CD4-positive, alpha-beta T cell (primary cell): ENCODE data around the gene RPL11. TPM values are rescaled to one million over a fixed set of nuclear protein-coding genes. Genes with fewer than 3 reads are reported as not detected.

Experiments
- ATAC-seq: fragments of 200-7000 bp; cut with Tn5 transposase; one replicate; pipeline ENCODE4 v1.10.0; 2022; ENCODE audit warnings: mild to moderate bottlenecking; ENCODE audit not compliant: poor library complexity
- CTCF ChIA-PET: fragments of 350-600 bp; sonication (Branson Sonifier 250); formaldehyde crosslinking; loops from one replicate; lab custom pipeline; 2021; ENCODE audit warnings: antibody characterized with exemption, inconsistent platforms; lab: Charles Lee
- POLR2A ChIA-PET: fragments of 350-600 bp; sonication (Branson Sonifier 250); formaldehyde crosslinking; loops from one replicate; lab custom pipeline; 2021; ENCODE audit warnings: antibody characterized with exemption, inconsistent platforms; lab: Charles Lee
- DNase-seq, 14 experiments: peaks; one replicate each; pipeline ENCODE4 v3.0.0-alpha.2; 2013 to 2020; ENCODE audit warnings: mixed read lengths in 2 of 14
- H3K27ac ChIP-seq, 2 donors: one replicate each; pipeline versions ENCODE4 v1.5.1 to v1.7.0; 2013; ENCODE audit warnings: low read length in 2 of 2, low read depth in 1 of 2, mild to moderate bottlenecking in 1 of 2
- H3K27me3 ChIP-seq, 2 experiments: 1 replicate in 1 of 2; 2 replicates in 1 of 2; pipeline versions ENCODE4 v1.6.1 to v1.7.0; 2013; ENCODE audit warnings: low read length in 2 of 2, control low read depth in 1 of 2, mild to moderate bottlenecking in 1 of 2, moderate library complexity in 1 of 2; ENCODE audit not compliant: insufficient read depth in 2 of 2, control insufficient read depth in 1 of 2
- H3K36me3 ChIP-seq: one replicate; pipeline ENCODE4 v1.6.1; 2013; ENCODE audit warnings: low read length, control low read depth; ENCODE audit not compliant: insufficient read depth
- H3K4me1 ChIP-seq: one replicate; pipeline ENCODE4 v1.6.1; 2013; ENCODE audit warnings: low read length, control low read depth; ENCODE audit not compliant: insufficient read depth
- H3K4me3 ChIP-seq: one replicate; pipeline ENCODE4 v1.5.1; 2013; ENCODE audit warnings: mild to moderate bottlenecking, low read length, moderate library complexity
- H3K9me3 ChIP-seq, 2 experiments: 1 replicate in 1 of 2; 2 replicates in 1 of 2; pipeline versions ENCODE4 v1.6.1 to v1.7.0; 2013; ENCODE audit warnings: low read length in 2 of 2, mild to moderate bottlenecking in 2 of 2, control low read depth in 1 of 2, moderate library complexity in 1 of 2; ENCODE audit not compliant: control insufficient read depth in 1 of 2, insufficient read depth in 1 of 2
- H3K27ac Mint-ChIP-seq: one replicate; pipeline ENCODE4 v1.8.0; 2020; ENCODE audit warnings: mixed read lengths
- H3K27me3 Mint-ChIP-seq: one replicate; pipeline ENCODE4 v1.8.0; 2021; ENCODE audit warnings: mixed read lengths
- H3K36me3 Mint-ChIP-seq: one replicate; pipeline ENCODE4 v1.8.0; 2021; ENCODE audit warnings: low read depth, mixed read lengths
- H3K4me1 Mint-ChIP-seq: one replicate; pipeline ENCODE4 v1.8.0; 2021; ENCODE audit warnings: low read depth, mixed read lengths
- H3K4me3 Mint-ChIP-seq: one replicate; pipeline ENCODE4 v1.8.0; 2020; ENCODE audit warnings: mild to moderate bottlenecking, mixed read lengths
- H3K9me3 Mint-ChIP-seq: one replicate; pipeline ENCODE4 v1.8.0; 2020; ENCODE audit warnings: mixed read lengths
- CTCF ChIP-seq: fragments of 200-600 bp; IDR thresholded peaks from one replicate; pipeline ENCODE4 v1.8.0; 2022; ENCODE audit warnings: antibody characterized with exemption, mild to moderate bottlenecking
- intact Hi-C, 2 experiments: fragments of 100-400 bp; cut with DNase I in 1 of 2; cut with micrococcal nuclease in 1 of 2; formaldehyde crosslinking; loops; one replicate each; pipeline versions ENCODE4 v1.15.1 to v1.9.0; 2023 to 2025; cut with DNase I, micrococcal nuclease
- total RNA-seq, 174 experiments: library from RNA in 2 of 174; stranded (reverse) in 2 of 174; gene quantifications; one replicate each; pipeline ENCODE4 v1.2.3 and lab custom pipeline; 2021 to 2026

Gene RPL11
- total RNA-seq, 2 experiments from 2014 or later, result 2,191 to 2,374 TPM

GRCh38 chr1:23704834-23705495 lies 13.4 kb downstream of the RPL11 start:
- no peak overlapping the region for H3K27ac Mint-ChIP-seq
- ChIA-PET POLR2A (interaction anchor here (1.0 to 1.1 kb wide), 2 partner anchors 13 to 38 kb away, joined by 3 read pairs; partner anchors contain the start of genes ELOA and RPL11), CTCF (no interaction called here)
- TF ChIP-seq CTCF, result no peak
- no peak for ATAC-seq
- H3K4me3 ChIP-seq, result no peak overlapping the region
- H3K4me1 Mint-ChIP-seq, result no peaks in the 10 kb centered on the region
- H3K4me3 Mint-ChIP-seq, result no peak overlapping the region
- DNase-seq, result no peak
- H3K27me3 ChIP-seq, result no peaks in the 10 kb centered on the region
- no peaks in the 10 kb centered on the region for H3K9me3 Mint-ChIP-seq
- H3K36me3 Mint-ChIP-seq, result peaks cover 28% of the 10 kb centered on the region
- H3K9me3 ChIP-seq, result no peaks in the 10 kb centered on the region
- no peak overlapping the region for H3K27ac ChIP-seq
- H3K4me1 ChIP-seq, result no peaks in the 10 kb centered on the region
- no peaks in the 10 kb centered on the region for H3K27me3 Mint-ChIP-seq
- peaks cover 29% of the 10 kb centered on the region for H3K36me3 ChIP-seq
- intact Hi-C loops, result no loop called here

GRCh38 chr1:23709229-23709628 lies 17.6 kb downstream of the RPL11 start:
- H3K4me3 Mint-ChIP-seq, result no peak overlapping the region
- no peaks in the 10 kb centered on the region for H3K4me1 ChIP-seq
- ATAC-seq, result no peak

DNA sequence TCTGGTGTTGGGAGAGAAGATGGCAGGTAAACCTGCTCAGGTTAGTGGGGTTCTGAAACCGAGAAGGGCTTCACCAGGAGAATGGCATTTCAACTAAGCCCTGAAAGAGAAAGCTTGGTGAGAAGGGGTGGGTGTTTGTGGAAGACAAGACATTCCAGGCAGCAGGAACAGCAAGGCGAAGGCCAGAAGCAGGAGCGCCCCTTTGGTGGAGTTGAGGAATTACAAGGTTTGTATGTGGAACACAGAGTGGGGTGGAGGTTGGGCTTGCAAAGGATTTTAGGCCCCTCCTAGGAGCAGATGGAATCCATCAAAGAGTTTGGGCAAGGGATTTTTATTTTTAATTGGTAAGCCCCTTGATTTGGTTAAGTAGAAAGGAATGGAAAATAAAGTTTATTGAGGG lies 26.9 kb downstream of the RPL11 start:
- no peaks in the 10 kb centered on the region for H3K27me3 ChIP-seq
- ATAC-seq (no peak), DNase-seq (no peak)
- Mint-ChIP-seq H3K4me3 (no peak overlapping the region), H3K27me3 (no peaks in the 10 kb centered on the region), H3K4me1 (peaks cover 5% of the 10 kb centered on the region), H3K27ac (no peak overlapping the region), H3K9me3 (no peaks in the 10 kb centered on the region), H3K36me3 (no peaks in the 10 kb centered on the region)
- POLR2A ChIA-PET, result no interaction called here
- H3K36me3 ChIP-seq, result no peaks in the 10 kb centered on the region
- intact Hi-C loops, result no loop called here
- CTCF ChIA-PET, result interaction anchor here (0.5 kb wide), 1 partner anchor 85 kb away, joined by 3 read pairs; no protein-coding TSS in a partner anchor
- no peaks in the 10 kb centered on the region for H3K9me3 ChIP-seq
- H3K4me3 ChIP-seq, result no peak overlapping the region
- H3K4me1 ChIP-seq, result peaks cover 12% of the 10 kb centered on the region
- no peak for TF ChIP-seq CTCF
- H3K27ac ChIP-seq, result no peak overlapping the region

More at GRCh38 chr1:23709229-23709628, 17.6 kb downstream of the RPL11 start:
- H3K9me3 Mint-ChIP-seq, result no peaks in the 10 kb centered on the region
- intact Hi-C loops, result no loop called here
- no peak for DNase-seq
- H3K36me3 Mint-ChIP-seq, result no peaks in the 10 kb centered on the region
- POLR2A ChIA-PET, result no interaction called here
- CTCF ChIA-PET, result no interaction called here
- H3K36me3 ChIP-seq, result peaks cover 13% of the 10 kb centered on the region
- H3K9me3 ChIP-seq, result no peaks in the 10 kb centered on the region
- TF ChIP-seq CTCF, result no peak
- no peak overlapping the region for H3K27ac Mint-ChIP-seq
- H3K4me3 ChIP-seq, result no peak overlapping the region
- H3K27ac ChIP-seq, result no peak overlapping the region
- H3K4me1 Mint-ChIP-seq, result no peaks in the 10 kb centered on the region
- H3K27me3 Mint-ChIP-seq, result no peaks in the 10 kb centered on the region
- no peaks in the 10 kb centered on the region for H3K27me3 ChIP-seq
